Testis (tissue), 2 donors: ENCODE data around the gene GTPBP4.

Experiments used
- POLR2A ChIP-seq: fragments of 450-650 bp; IDR thresholded peaks from one replicate; pipeline ENCODE4 v1.6.1; 2017; ENCODE audit warnings: antibody characterized with exemption, mild to moderate bottlenecking, moderate library complexity
- TF ChIP-seq, protein P1 (sequence below), 3 experiments: fragments of 450-650 bp in 2 of 3; fragments of 200-600 bp in 1 of 3; sonication (generic) in 1 of 3; IDR thresholded peaks; one replicate each; pipeline ENCODE4 v1.5.1; 2016 to 2019; ENCODE audit warnings: antibody characterized with exemption in 3 of 3, mild to moderate bottlenecking in 2 of 3, moderate library complexity in 1 of 3

DNA sequence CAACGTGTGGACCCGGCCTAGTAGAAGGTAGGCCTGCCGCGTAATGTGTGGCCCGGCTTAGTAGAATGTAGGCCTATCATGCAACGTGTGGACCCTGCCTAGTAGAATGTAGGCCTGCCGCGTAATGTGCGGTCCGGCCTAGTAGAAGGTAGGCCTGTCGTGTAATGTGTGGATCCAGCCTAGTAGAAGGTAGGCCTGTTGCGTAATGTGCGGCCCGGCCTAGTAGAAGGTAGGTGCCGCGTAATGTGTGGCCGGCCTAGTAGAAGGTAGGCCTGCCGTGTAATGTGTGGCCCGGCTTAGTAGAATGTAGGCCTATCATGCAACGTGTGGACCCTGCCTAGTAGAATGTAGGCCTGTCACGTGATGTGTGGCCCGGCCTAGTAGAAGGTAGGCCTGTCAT, 11.9 kb upstream of the GTPBP4 start:
- no peak for TF ChIP-seq POLR2A
- TF ChIP-seq, protein P1, sequence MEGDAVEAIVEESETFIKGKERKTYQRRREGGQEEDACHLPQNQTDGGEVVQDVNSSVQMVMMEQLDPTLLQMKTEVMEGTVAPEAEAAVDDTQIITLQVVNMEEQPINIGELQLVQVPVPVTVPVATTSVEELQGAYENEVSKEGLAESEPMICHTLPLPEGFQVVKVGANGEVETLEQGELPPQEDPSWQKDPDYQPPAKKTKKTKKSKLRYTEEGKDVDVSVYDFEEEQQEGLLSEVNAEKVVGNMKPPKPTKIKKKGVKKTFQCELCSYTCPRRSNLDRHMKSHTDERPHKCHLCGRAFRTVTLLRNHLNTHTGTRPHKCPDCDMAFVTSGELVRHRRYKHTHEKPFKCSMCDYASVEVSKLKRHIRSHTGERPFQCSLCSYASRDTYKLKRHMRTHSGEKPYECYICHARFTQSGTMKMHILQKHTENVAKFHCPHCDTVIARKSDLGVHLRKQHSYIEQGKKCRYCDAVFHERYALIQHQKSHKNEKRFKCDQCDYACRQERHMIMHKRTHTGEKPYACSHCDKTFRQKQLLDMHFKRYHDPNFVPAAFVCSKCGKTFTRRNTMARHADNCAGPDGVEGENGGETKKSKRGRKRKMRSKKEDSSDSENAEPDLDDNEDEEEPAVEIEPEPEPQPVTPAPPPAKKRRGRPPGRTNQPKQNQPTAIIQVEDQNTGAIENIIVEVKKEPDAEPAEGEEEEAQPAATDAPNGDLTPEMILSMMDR (IDR thresholded peaks at IDR 0.05) = no peak
